Measurements from ENCODE around the gene PAIP2B. TPM values are rescaled to one million over a fixed set of nuclear protein-coding genes. Genes with fewer than 3 reads are reported as not detected.

Gene PAIP2B
- total and polyA plus RNA-seq, 2 of the 13 experiments (the other 11 are each of a cell fraction or from before 2014, with no cell fraction given) = 0.16 to 0.29 TPM

- H3K9ac ChIP-seq (ENCODE audit: insufficient read depth, low read depth, low read length) = no peak overlapping the region
- H3K4me1 ChIP-seq (ENCODE audit: insufficient read depth, low read length) = no peaks in the 10 kb centered on the region
- POLR2A ChIA-PET = no interaction called here
- no peaks in the 10 kb centered on the region for H4K20me1 ChIP-seq (ENCODE audit: insufficient read depth, low read length)
- BruUV-seq (replicated peaks) = no TSS peak
- H3K27me3 ChIP-seq (ENCODE audit: control insufficient read depth in 1 of 2, insufficient read depth in 2 of 2, low read length in 2 of 2) = peaks cover 0 to 26% of the 10 kb centered on the region in 2 experiments; a peak in 3 of 5 replicates
- WGBS (ENCODE audit: low lambda C conversion rate) = 9% methylated on average over 16 of the region's 16 CpGs
- CTCF ChIA-PET (ENCODE audit: low intra/inter-chr PET ratio, low total read pairs) = interaction anchor here (1.5 to 1.8 kb wide), 2 partner anchors 125 to 352 kb away, joined by 6 to 10 read pairs; no protein-coding TSS in a partner anchor
- peak; percentile 15 for FAIRE-seq
- no peak overlapping the region for H3K4me3 ChIP-seq (replicated peaks in 1 of 3; ENCODE audit: insufficient read depth in 1 of 3, low read depth in 2 of 3, low read length in 3 of 3)
- peak; percentile 69 for ATAC-seq
- DNase-seq (ENCODE audit: low spot score) = peak; percentile 41
- intact Hi-C loops (cut with micrococcal nuclease; ENCODE audit: unreplicated experiment) = loop anchor here (5.0 kb wide), 1 partner anchor 125 kb away; no protein-coding TSS in a partner anchor
- no peaks in the 10 kb centered on the region for H3K9me3 ChIP-seq (ENCODE audit: low read length)
- no peaks in the 10 kb centered on the region for H3K36me3 ChIP-seq (replicated peaks in 1 of 2; ENCODE audit: control insufficient read depth in 1 of 2, insufficient read depth in 2 of 2, low read length in 2 of 2)
- H3K27ac ChIP-seq (ENCODE audit: extremely low read length, insufficient read depth, low read length) = no peak overlapping the region
- H3K4me2 ChIP-seq (ENCODE audit: low read depth, low read length) = 0 out of 2 replicates have a peak overlapping the region, but pooled peaks have one; percentile 9
- H3K79me2 ChIP-seq (ENCODE audit: insufficient read depth, low read length) = no peaks in the 10 kb centered on the region
- in situ Hi-C loops (cut with HindIII; ENCODE audit: extremely low pct_ligation_motif_present, low pct_unique_long_range_greater_than_20kb) = loop anchor here (5.0 kb wide), 1 partner anchor 55 kb away; no protein-coding TSS in a partner anchor
- H2AFZ ChIP-seq (ENCODE audit: low read length) = no peak overlapping the region
- no peak for TF ChIP-seq CREM (IDR thresholded peaks at IDR 0.05)
- TF ChIP-seq CREM (CRISPR knock-in tag; IDR thresholded peaks at IDR 0.05) = no peak
- no peak for TF ChIP-seq MTA1 (CRISPR knock-in tag; IDR thresholded peaks at IDR 0.05; ENCODE audit: borderline replicate concordance)
- TF ChIP-seq LCORL (IDR thresholded peaks at IDR 0.05) = no peak
- TF ChIP-seq LCORL (CRISPR knock-in tag; IDR thresholded peaks at IDR 0.05) = no peak
- no peak for TF ChIP-seq IKZF4 (CRISPR knock-in tag; IDR thresholded peaks at IDR 0.05; ENCODE audit: borderline replicate concordance, low read depth, not compliant biosample characterization)
- 0 out of 2 replicates have a peak, but pooled peaks have one; percentile 6 for TF ChIP-seq FOSL2 (CRISPR knock-in tag; IDR thresholded peaks at IDR 0.05)
- no peak for TF ChIP-seq JDP2 (CRISPR knock-in tag; IDR thresholded peaks at IDR 0.05; ENCODE audit: borderline replicate concordance)
- no peak for TF ChIP-seq ZHX1 (CRISPR knock-in tag; IDR thresholded peaks at IDR 0.05; ENCODE audit: low read depth)
- TF ChIP-seq ZNF558 (CRISPR knock-in tag; IDR thresholded peaks at IDR 0.05; ENCODE audit: borderline replicate concordance) = no peak
- peak; percentile 29; the same call in 1 of the 2 replicates for TF ChIP-seq MEIS2 (CRISPR knock-in tag; IDR thresholded peaks at IDR 0.05)
- no peak for TF ChIP-seq MXD3 (CRISPR knock-in tag; IDR thresholded peaks at IDR 0.05)
- TF ChIP-seq CAMTA2 (CRISPR knock-in tag; IDR thresholded peaks at IDR 0.05; ENCODE audit: borderline replicate concordance) = no peak
- 0 out of 2 replicates have a peak, but pooled peaks have one; percentile 59 for TF ChIP-seq ZNF572 (CRISPR knock-in tag; IDR thresholded peaks at IDR 0.05)
- no peak for TF ChIP-seq ATRX (CRISPR knock-in tag; IDR thresholded peaks at IDR 0.05; ENCODE audit: borderline replicate concordance)
- TF ChIP-seq RAD21 (CRISPR knock-in tag; IDR thresholded peaks at IDR 0.05) = peak; percentile 70
- no peak for TF ChIP-seq ZNF674 (CRISPR knock-in tag; IDR thresholded peaks at IDR 0.05; ENCODE audit: low read depth)
- no peak for TF ChIP-seq ZFP37 (CRISPR knock-in tag; IDR thresholded peaks at IDR 0.05; ENCODE audit: borderline replicate concordance)
- TF ChIP-seq NR1H2 (CRISPR knock-in tag; IDR thresholded peaks at IDR 0.05; ENCODE audit: borderline replicate concordance, low read depth) = no peak
- no peak for TF ChIP-seq ZNF101 (CRISPR knock-in tag; IDR thresholded peaks at IDR 0.05; ENCODE audit: borderline replicate concordance, low read depth)
These were observed 69.6 kb downstream of the PAIP2B start for GRCh38 chr2:71157124-71157793.
